ENCODE results near the gene CRB1.

The CRB1 gene

GRCh38 chr1:197466813-197467212 lies 198.8 kb downstream of the CRB1 start:
- Histone ChIP-seq H3F3A (ENCODE audit: control insufficient read depth, insufficient read depth) (no peaks in the 10 kb centered on the region), H3K27ac (ENCODE audit: low read depth, low read length) (no peak overlapping the region), H3K79me2 (ENCODE audit: control insufficient read depth, low read length) (no peaks in the 10 kb centered on the region), H3K4me3 (ENCODE audit: low read length) (no peak overlapping the region), H3K4me2 (ENCODE audit: low read length) (no peak overlapping the region), H3K9me3 (ENCODE audit: control insufficient read depth, insufficient read depth, low read length) (no peaks in the 10 kb centered on the region), H4K20me1 (ENCODE audit: control insufficient read depth, insufficient read depth, low read depth, low read length) (no peaks in the 10 kb centered on the region), H3K4me1 (ENCODE audit: control insufficient read depth, low read length) (no peaks in the 10 kb centered on the region; the same call in 1 of the 2 replicates), H3K36me3 (ENCODE audit: control insufficient read depth, low read length) (no peaks in the 10 kb centered on the region), H3K27me3 (ENCODE audit: control insufficient read depth, low read length) (no peaks in the 10 kb centered on the region), H3K9me2 (replicated peaks; ENCODE audit: control insufficient read depth, low read length) (no peaks in the 10 kb centered on the region)
- no peak for TF ChIP-seq CTCF (IDR thresholded peaks at IDR 0.05; ENCODE audit: low read depth, low read length, poor library complexity, severe bottlenecking)
- no peak for TF ChIP-seq EZH2phosphoT487 (IDR thresholded peaks at IDR 0.05; ENCODE audit: borderline replicate concordance, low read length)

GRCh38 chr1:197467881-197468280 lies 199.8 kb downstream of the CRB1 start:
- no peaks in the 10 kb centered on the region for H3K9me2 ChIP-seq (replicated peaks; ENCODE audit: control insufficient read depth, low read length)
- H3K27ac ChIP-seq (ENCODE audit: low read depth, low read length): no peak overlapping the region
- no peaks in the 10 kb centered on the region for H3K79me2 ChIP-seq (ENCODE audit: control insufficient read depth, low read length)
- TF ChIP-seq EZH2phosphoT487 (IDR thresholded peaks at IDR 0.05; ENCODE audit: borderline replicate concordance, low read length): no peak
- no peak for TF ChIP-seq CTCF (IDR thresholded peaks at IDR 0.05; ENCODE audit: low read depth, low read length, poor library complexity, severe bottlenecking)
- no peaks in the 10 kb centered on the region for H3K27me3 ChIP-seq (ENCODE audit: control insufficient read depth, low read length)
- H3K36me3 ChIP-seq (ENCODE audit: control insufficient read depth, low read length): no peaks in the 10 kb centered on the region
- H3F3A ChIP-seq (ENCODE audit: control insufficient read depth, insufficient read depth): no peaks in the 10 kb centered on the region
- no peaks in the 10 kb centered on the region for H4K20me1 ChIP-seq (ENCODE audit: control insufficient read depth, insufficient read depth, low read depth, low read length)
- H3K4me2 ChIP-seq (ENCODE audit: low read length): no peak overlapping the region
- no peak overlapping the region for H3K4me3 ChIP-seq (ENCODE audit: low read length)
- H3K9me3 ChIP-seq (ENCODE audit: control insufficient read depth, insufficient read depth, low read length): no peaks in the 10 kb centered on the region
- H3K4me1 ChIP-seq (ENCODE audit: control insufficient read depth, low read length): no peaks in the 10 kb centered on the region; the same call in 1 of the 2 replicates

- H3K27me3 ChIP-seq (ENCODE audit: control insufficient read depth, low read length): no peaks in the 10 kb centered on the region
- H3K4me2 ChIP-seq (ENCODE audit: low read length): no peak overlapping the region
- H3K36me3 ChIP-seq (ENCODE audit: control insufficient read depth, low read length): no peaks in the 10 kb centered on the region
- no peaks in the 10 kb centered on the region; the same call in 1 of the 2 replicates for H3K4me1 ChIP-seq (ENCODE audit: control insufficient read depth, low read length)
- H3K9me3 ChIP-seq (ENCODE audit: control insufficient read depth, insufficient read depth, low read length): no peaks in the 10 kb centered on the region
- H3K79me2 ChIP-seq (ENCODE audit: control insufficient read depth, low read length): no peaks in the 10 kb centered on the region
- no peaks in the 10 kb centered on the region for H3K9me2 ChIP-seq (replicated peaks; ENCODE audit: control insufficient read depth, low read length)
- H3K27ac ChIP-seq (ENCODE audit: low read depth, low read length): no peak overlapping the region
- no peak overlapping the region for H3K4me3 ChIP-seq (ENCODE audit: low read length)
- H3F3A ChIP-seq (ENCODE audit: control insufficient read depth, insufficient read depth): no peaks in the 10 kb centered on the region
- no peaks in the 10 kb centered on the region for H4K20me1 ChIP-seq (ENCODE audit: control insufficient read depth, insufficient read depth, low read depth, low read length)
- TF ChIP-seq CTCF (IDR thresholded peaks at IDR 0.05; ENCODE audit: low read depth, low read length, poor library complexity, severe bottlenecking) (no peak), EZH2phosphoT487 (IDR thresholded peaks at IDR 0.05; ENCODE audit: borderline replicate concordance, low read length) (no peak)
Measured at GRCh38 chr1:197468543-197469175, 200.6 kb downstream of the CRB1 start.

All from DOHH2 (cell line).